ENCODE data around the gene HIF3A.
"Not testable (repeated sequence)": the region's sequence is repeated elsewhere in the genome, so short reads cannot be mapped to it uniquely, and the experiment has no call there.

The HIF3A gene

GRCh38 chr19:46365561-46365960 is 68.7 kb downstream of the HIF3A start:
- no peak for DNase-seq

- no peak for DNase-seq
Measured at GRCh38 chr19:46366620-46367292, 69.9 kb downstream of the HIF3A start.

- DNase-seq = no peak
Measured at GRCh38 chr19:46367426-46367825, 70.6 kb downstream of the HIF3A start.

GRCh38 chr19:46368116-46368515 is 71.3 kb downstream of the HIF3A start:
- DNase-seq = no peak

- no peak for DNase-seq
Measured at GRCh38 chr19:46369817-46370216, 73.0 kb downstream of the HIF3A start.

GRCh38 chr19:46371371-46371901 is 74.6 kb downstream of the HIF3A start:
- no peak for DNase-seq

- peak; percentile 18 to 50 for DNase-seq
Measured at GRCh38 chr19:46372901-46373490, 76.2 kb downstream of the HIF3A start.

GRCh38 chr19:46373491-46374359 is 76.9 kb downstream of the HIF3A start:
- DNase-seq = peak; percentile 58 to 86

GRCh38 chr19:46374536-46375475 is 78.0 kb downstream of the HIF3A start:
- no peak for DNase-seq

GRCh38 chr19:46375476-46376067 is 78.7 kb downstream of the HIF3A start:
- not testable (repeated sequence) for DNase-seq

- no peak for DNase-seq
Measured at GRCh38 chr19:46376241-46377153, 79.7 kb downstream of the HIF3A start.

- peak in 1 of 2 experiments; percentile 19 for DNase-seq
Measured at GRCh38 chr19:46378268-46378667, 81.4 kb downstream of the HIF3A start.

- DNase-seq = no peak
Measured at GRCh38 chr19:46380690-46381089, 83.8 kb downstream of the HIF3A start.

GRCh38 chr19:46381346-46381745 is 84.5 kb downstream of the HIF3A start:
- DNase-seq = no peak

- no peak for DNase-seq
Measured at GRCh38 chr19:46381756-46382345, 85.0 kb downstream of the HIF3A start.

GRCh38 chr19:46383171-46383815 is 86.5 kb downstream of the HIF3A start:
- no peak for DNase-seq

- no peak for DNase-seq
Measured at GRCh38 chr19:46383846-46384245, 87.0 kb downstream of the HIF3A start.

GRCh38 chr19:46384396-46384795 is 87.6 kb downstream of the HIF3A start:
- DNase-seq = no peak

- no peak for DNase-seq
Measured at GRCh38 chr19:46385636-46386035, 88.8 kb downstream of the HIF3A start.

- no peak for DNase-seq
Measured at GRCh38 chr19:46386151-46386550, 89.3 kb downstream of the HIF3A start.

All from SHP77 (cell line).